HG02870 (cell line): Measurements from ENCODE around the gene ATP6V1B1.

ENCODE experiments used
- ATAC-seq: cut with Tn5 transposase; IDR thresholded peaks from one replicate; pipeline ENCODE4 v1.9.1; 2021; ENCODE audit warnings: mild to moderate bottlenecking, moderate library complexity; ENCODE audit not compliant: unreplicated experiment

ATP6V1B1 gene

DNA sequence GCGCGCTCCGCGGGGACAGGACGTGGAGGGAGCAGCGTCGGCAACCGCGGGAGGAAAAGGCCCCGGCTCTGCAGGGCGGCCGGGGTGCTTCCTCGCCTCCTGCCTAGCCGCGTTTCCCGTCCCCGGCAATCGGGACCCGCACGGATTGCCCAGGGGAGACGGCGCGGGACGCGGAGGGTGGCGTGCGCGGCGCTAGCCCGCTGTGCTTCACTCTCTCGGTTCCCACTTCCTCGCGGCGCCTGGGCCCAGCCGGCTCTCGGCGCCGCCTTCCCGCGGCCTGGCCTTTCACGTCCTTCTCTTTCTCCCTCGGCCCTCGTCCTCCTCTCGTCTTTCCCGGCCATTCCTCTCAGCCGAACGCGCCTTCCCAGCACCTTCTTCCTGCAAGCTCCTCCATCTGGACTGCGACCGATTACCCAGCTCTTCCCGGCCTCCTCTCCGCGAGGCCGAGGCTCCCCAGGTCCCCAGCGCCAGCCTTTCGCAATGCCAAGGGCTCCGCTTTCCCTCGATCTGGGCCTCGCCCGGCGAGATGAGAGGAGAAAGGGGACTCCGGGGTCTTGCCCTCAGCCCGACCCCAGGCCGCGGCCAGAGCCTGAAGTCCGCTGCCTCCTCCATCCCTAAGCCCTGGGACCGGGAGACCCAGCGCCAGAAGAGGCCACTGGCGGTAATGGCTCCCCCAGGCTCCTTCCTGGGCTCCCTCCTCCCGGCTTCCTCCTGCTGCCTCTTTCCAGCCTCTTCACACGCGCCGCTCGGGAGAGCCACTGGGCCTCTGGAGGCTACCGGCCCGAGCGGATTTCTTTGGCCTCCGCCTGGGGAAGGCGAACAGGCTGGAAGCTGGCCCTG, 34.3 kb upstream of the ATP6V1B1 start:
- no peak for ATAC-seq

DNA sequence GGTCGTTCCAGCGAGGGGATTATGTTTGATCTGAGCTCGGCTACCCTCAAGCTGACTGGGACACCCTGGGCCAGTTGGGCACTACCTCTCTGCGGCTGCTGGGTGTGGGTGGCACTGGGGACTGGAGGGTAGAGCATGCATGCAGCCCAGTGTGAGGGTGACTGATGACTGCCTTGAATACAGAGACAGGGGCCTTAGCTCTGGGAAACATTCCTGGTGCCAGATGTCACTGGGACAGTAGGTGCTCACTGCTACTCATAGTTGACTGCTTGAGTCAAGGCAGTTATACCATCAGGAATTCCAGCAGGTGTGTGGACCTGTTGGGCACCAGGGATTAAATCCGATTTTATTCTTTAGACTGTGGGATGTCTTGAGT, 33.6 kb upstream of the ATP6V1B1 start:
- ATAC-seq, result no peak

GRCh38 chr2:70902579-70902978, 33.1 kb upstream of the ATP6V1B1 start:
- ATAC-seq, result no peak

- no peak for ATAC-seq
Observed at GRCh38 chr2:70903171-70903570, 32.5 kb upstream of the ATP6V1B1 start.

GRCh38 chr2:70903641-70904340, 31.9 kb upstream of the ATP6V1B1 start:
- ATAC-seq, result no peak

DNA sequence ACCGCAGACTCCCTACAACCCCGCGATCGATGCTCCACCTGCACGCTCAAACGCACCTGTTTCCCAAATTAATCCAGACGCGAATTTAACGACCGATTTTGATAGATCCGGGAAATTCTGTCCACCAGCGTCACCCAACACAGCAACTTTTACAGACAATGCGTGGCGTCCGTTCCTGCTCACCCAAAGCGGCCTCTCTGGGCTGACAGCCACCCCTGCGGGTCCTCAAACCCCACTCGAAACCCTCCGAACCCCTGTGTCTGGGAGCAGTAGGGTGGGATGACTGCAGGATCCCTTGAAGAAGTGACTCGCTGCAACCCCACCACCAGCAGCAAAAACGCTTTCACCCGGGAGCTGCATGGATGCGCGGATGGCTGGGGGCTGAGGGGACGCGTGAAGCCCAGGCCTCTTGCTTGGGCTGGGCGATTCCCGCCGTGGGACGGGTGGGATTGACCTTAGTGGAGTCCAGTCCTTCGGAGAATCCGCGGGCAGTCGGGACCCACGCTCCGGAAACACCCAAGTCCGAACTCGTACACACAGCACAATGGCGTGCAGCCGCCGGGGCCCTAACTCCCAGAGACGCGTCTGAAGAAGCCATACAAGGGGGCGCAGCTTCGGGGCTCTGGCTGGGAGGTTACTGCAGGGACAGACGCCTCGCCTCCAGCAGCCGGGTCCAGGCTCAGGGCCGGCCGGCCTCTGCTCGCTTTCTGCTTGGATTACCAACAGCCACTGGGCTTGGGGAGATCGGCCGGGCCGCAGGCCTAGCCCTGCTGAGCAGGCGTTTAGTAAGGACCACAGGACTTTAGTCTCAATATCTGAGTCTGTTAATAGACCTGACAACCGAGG, 31.1 kb upstream of the ATP6V1B1 start:
- ATAC-seq, result no peak

- ATAC-seq, result no peak
Observed at GRCh38 chr2:70905443-70906421, 30.0 kb upstream of the ATP6V1B1 start.

DNA sequence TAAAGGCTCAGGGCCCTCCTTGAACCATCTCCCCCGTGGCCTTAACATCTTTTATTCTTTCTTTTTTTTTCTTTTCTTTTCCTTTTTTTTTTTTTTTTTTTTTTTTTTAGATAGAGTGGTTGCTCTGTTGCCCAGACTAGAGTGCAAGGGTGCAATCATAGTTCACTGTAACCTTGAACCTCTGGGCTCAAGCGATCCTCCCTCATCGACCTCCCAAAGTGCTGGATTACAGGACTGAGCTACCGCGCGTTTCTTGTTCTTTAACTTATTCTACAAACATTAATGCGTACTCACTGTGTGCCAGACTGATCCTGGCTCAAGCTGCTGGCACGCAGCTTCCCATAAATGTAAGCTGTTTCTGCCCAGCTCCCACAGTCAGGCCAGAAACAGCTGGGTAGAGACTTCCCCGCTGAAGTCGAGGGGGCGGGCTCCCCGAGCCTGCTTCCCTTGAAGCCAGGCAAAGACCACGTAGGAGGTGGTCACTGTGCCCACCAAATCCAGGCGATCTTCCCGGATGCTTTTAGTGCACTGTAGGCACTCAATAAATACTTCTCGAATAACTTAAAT, 29.2 kb upstream of the ATP6V1B1 start:
- no peak for ATAC-seq

GRCh38 chr2:70907130-70908057, 28.3 kb upstream of the ATP6V1B1 start:
- ATAC-seq, result no peak

GRCh38 chr2:70916291-70916690, 19.4 kb upstream of the ATP6V1B1 start:
- ATAC-seq, result no peak

DNA sequence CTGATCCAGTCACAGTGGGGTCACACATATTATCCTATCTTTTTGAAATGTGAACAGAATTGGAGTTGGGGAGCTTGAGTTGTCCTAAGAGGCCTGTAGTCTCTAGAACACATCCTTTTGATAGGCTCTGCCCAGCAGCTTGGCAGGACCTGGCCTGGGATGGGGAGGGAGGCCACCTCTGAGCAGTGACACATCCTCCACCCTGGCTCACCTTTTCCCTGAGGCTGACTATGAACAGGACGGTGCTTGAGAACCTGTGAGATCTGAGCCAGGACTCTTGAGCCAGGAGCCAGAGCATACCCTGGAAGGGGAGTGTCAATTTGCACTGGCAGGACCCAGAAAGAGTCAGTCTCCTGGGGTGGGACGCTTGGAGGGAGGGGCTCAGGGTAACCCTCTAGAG, 17.7 kb upstream of the ATP6V1B1 start:
- no peak for ATAC-seq

DNA sequence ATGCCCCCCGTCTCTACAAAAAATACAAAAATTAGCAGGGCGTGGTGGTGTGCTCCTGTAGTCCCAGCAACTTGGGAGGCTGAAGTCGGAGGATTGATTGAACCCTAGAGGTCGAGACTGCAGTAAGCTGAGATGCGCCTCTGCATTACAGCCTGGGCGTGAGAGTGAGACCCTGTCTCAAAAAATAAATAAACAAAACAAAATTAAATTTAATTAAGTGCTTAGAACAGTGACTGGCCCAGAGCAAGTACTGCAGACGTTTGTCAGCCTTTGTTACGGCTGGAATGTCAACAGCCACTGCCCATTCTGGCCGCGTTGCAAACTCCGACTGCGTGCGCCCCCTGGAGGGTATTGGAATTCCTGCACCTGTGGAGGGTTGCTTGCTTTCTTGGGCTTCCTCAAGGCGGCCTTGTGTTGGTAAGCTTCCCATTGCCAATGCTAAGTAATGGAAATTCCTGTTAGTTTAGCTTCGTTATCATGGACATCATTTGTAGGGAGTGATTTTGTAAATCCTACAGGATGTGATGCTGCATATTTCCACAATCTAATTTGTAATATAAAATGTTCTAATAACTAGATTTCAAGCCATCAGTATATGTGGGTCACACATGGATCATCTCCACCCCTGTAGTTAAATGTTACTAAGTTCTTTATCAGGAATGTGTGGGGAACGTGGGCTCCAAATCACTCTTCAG, 15.9 kb upstream of the ATP6V1B1 start:
- no peak for ATAC-seq

GRCh38 chr2:70920367-70920715, 15.4 kb upstream of the ATP6V1B1 start:
- no peak for ATAC-seq

DNA sequence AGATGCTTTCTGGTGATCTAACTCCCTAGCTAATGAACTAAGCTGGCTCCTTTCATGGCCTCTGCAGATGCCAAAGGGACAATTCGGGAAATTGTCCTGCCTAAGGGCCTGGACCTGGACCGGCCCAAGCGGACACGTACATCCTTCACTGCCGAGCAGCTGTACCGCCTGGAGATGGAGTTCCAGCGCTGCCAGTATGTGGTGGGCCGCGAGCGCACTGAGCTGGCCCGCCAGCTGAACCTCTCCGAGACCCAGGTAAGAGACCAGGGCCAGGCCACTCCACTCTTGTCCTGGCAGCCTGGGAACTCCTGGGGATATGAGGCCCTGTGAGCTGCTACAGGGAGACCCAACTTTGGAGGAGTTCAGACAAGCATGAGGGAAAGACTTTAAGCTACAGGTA, 14.7 kb upstream of the ATP6V1B1 start:
- ATAC-seq, result no peak

DNA sequence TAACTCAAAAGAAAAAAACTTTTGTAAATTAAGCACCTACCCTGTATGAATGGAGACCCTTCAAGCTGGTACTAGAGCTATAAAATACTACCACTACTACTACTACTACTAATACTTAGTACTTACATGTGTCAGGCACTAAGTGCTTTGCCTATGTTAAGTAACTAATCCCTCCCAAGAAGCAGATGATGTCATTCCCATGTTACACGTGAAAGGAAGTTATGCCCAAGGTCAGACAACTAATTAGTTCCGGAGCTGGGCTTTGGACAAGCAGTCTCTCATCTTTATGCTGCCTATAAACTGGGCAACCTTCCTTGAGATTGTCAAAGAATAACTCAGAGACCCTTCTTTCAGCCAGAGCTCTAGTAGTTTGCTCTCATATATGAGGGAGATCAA, 13.9 kb upstream of the ATP6V1B1 start:
- no peak for ATAC-seq

GRCh38 chr2:70922235-70923234, 13.2 kb upstream of the ATP6V1B1 start:
- no peak for ATAC-seq

- no peak for ATAC-seq
Observed at GRCh38 chr2:70923378-70924015, 12.2 kb upstream of the ATP6V1B1 start.
